Nucleus accumbens (tissue), 56 donors: ENCODE measurements around the gene TMEM11.

ENCODE experiments used
- DNase-seq, 56 donors: peaks; one replicate each; lab custom pipeline; 2025; lab: John Stamatoyannopoulos, UW

TMEM11 gene

DNA sequence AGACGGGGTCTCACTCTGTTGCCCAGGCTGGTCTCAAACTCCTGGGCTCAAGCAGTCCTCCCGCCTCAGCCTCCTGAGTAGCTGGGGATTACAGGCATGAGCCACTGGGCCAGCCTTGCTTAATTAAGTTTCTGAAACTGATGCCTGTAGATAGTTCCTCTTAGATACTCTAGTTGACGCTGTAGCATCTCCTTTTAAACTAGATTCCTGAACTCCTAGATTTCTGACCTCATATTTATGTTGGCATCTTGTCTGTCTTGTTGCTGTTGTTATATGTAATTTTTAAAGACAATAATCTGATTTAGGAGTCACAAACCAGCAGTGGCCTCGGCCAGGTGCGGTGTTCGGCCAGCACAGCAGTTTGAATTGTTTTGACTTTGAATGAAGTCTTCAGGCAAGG is 49.7 kb downstream of the TMEM11 start:
- no peak for DNase-seq

DNA sequence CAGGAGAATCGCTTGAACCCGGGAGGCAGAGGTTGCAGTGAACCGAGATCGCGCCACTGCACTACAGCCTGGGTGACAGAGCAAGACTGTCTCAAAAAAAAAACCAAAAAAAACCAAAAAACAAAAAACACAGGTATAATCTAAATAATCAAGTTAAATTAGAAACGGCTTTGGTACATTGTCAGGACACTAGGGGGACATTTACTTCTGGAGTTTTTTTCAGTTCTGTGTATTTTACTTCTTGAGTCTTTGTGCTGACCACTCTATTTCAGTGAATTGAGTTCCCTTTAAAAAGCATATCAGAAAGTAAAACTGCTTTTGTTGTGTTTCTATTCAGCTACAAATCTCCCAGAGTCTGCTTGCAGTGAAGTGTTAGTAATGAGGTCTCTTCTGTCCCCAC is 50.9 kb downstream of the TMEM11 start:
- no peak for DNase-seq

- no peak for DNase-seq
Observed at GRCh38 chr17:21162394-21162775, 51.6 kb downstream of the TMEM11 start.

DNA sequence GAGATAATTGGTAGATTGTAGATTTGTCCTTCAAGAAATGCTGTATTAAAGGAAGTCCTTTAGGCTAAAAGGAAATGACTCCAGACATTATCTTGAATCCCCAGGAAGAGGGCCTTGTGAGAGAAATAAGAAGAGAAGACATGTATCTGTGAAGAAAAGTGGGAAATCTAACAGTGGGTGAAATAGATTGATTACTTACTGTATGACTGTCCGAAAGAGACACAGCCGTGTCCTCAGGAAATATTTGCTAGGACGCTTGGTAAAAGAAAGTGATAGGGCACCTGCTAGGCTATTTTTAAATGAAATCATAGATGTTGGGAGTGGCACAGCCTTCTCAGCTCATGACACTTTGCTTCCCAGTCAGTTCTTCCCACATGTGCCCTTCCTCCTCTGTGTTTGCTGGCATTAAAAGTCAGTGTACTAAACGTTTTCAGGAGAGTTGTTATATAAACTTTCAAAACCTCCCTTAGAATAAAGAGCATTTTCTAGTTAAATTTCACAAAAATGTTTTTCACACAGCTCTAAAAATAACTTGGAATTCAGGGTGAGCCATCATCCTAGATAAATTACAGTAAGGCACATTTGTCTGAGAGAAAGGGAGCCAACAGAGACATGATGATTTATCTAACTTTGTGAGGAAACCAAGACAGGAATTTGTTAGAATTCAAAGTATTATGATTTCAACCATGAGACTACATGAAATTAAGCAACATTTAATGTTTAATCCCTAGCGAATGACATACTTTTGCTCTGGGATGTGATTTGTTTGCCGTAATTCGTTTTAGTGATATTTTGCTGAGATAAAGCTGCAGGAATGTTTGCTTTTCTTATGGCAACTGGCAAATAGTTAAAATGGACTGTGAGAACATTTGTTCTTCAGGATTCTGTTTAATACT is 52.2 kb downstream of the TMEM11 start:
- peak in 6 of 56 donors; percentile 14 to 35 (median 18) for DNase-seq

DNA sequence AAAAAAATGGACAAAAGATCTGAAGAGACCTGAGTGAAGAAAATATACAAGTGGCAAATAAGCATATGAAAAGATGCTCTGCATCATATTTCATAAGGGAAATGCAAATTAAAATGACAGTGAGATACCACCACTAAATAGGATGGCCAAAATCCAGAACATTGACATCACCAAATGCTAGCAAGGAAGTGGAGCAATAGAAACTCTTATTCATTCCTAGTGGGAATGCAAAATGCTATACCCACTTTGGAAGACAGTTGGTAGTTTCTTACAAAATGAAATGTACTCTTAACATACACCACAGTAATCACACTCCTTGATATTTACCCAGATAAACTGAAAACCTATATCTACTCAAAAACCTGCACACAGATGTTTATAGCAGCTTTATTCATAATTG is 53.6 kb downstream of the TMEM11 start:
- no peak for DNase-seq

DNA sequence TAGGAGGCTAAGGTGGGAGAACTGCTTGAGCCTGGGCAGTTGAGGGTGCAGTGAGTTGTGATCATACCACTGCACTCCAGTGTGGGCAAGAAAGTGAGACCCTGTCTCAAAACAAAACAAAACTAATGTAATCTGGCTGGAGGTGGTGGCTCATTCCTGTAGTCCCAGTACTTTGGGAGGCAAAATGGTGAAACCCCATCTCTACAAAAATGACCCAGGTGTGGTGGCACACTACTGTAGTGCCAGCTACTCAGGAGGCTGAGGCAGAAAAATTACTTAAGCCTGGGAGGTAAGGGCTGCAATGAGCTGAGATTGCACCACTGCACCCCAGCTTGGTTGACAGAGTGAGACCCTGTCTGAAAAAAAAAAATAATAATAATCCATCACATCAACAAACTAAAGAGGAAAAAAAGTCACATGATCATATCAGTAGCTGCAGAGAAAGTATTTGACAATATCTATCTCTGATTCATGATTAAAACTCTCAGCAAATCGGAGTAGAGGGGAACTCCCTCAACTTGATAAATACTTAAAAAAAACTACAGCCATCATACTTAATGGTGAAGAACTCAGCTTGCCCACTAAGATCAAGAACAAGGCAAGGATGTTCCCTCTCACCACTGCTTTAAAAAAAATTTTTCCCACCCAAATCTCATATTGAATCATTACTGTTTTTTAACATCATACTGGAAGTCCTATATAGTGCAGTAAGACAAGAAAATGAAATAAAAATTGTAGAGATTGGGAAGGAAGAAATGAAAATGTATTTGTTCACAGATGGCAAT is 56.2 kb downstream of the TMEM11 start:
- DNase-seq = no peak

DNA sequence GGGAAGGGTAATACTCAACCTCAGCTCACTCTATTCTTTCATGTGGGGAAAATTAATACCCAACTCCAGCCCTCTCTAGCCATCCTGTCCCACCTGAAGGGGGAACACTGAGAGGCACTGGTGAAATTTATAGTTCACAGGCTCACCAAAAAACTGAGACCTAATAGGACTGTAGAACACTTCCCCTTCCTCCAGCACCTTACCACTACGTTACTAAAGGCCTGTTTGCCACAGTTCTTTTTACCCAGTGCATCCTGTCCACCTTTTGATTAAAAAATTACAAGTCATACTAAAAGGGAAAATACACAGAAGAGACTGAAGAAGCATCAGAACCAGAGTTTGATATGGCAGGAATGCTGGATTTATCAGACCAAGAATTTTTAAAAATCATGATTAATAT is 61.2 kb downstream of the TMEM11 start:
- no peak for DNase-seq

- DNase-seq = no peak
Observed at GRCh38 chr17:21149621-21150020, 64.3 kb downstream of the TMEM11 start.
